GM19324 (cell line): ENCODE measurements around the gene NCS1.

ENCODE experiments used
- ATAC-seq: cut with Tn5 transposase; IDR thresholded peaks from one replicate; pipeline ENCODE4 v1.9.1; 2021; ENCODE audit warnings: mild to moderate bottlenecking, moderate library complexity; ENCODE audit not compliant: unreplicated experiment, low FRiP score

The NCS1 gene

DNA sequence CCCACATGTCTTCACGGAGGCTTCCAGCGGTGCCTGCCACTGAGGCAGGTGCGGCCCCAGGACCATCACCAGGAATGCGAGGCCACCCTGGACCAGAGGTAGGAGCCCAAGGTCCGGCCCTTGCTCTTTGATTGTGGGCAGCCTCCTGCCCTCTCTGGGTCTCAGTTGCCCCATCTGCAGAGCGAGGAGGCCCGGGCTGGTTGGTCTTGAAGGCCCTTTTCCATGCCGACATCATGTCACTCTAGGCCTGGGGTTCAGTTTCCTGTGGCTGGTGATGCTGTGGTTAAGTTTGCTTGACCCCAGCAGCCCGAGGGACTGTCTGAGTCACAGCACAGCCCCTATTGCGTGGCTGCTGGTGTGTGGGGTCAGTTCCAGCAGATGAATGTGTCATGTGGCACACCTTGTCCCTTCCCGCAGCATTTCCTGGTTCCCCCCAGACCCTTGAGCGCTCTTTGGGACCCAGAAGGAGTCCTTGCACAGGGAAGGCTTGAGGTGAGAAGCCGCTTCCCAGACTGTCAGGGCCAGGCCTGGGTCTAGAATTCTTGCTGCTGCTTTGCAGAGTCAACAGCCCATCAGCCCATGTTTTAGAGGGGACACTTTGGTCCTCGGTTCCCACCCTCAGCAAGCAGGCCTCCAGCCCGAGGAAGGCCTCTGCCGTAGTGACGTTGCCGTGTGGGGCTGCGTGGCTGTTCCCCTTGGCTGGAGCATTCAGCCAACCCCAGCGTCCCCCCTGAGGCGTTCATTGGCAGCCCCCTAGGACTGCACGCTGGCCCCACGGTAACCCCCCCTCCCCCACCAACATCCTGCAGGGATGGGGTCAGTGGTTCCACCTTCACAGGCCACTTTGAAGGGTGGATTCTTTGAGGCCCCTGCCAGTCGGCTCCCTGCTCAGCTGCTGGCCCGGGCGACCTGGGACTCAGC, 62.4 kb downstream of the NCS1 start:
- ATAC-seq, result no peak

- ATAC-seq, result no peak
Measured at GRCh38 chr9:130235558-130236435, 63.6 kb downstream of the NCS1 start.

DNA sequence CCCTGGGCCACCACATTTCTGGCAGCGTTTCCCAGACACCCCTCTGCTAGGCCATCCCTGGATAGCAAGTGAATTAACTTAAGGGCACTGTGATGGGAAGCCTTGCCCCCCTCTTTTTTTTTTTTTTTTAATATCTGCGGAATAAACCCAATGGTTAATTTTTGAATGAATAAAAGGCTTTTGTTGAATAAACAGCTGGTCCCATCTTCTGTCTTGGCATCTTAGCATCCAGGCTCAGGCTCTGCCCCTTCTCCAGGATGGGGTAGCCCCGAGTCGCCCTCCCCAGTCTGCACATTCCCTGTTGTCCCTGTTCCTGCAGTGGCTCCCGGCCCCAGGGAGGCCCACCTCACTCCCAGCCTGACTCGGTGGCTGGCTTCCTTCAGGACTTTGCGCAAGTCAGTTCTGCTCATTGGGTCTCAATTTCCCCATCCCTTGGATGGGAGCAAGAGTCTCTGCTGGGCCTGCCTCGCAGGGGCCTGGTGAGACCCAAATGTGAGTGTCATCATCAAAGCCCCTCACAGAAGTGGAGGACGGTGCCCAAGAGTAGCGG, 64.3 kb downstream of the NCS1 start:
- no peak for ATAC-seq

GRCh38 chr9:130237076-130237475, 64.9 kb downstream of the NCS1 start:
- ATAC-seq, result no peak

DNA sequence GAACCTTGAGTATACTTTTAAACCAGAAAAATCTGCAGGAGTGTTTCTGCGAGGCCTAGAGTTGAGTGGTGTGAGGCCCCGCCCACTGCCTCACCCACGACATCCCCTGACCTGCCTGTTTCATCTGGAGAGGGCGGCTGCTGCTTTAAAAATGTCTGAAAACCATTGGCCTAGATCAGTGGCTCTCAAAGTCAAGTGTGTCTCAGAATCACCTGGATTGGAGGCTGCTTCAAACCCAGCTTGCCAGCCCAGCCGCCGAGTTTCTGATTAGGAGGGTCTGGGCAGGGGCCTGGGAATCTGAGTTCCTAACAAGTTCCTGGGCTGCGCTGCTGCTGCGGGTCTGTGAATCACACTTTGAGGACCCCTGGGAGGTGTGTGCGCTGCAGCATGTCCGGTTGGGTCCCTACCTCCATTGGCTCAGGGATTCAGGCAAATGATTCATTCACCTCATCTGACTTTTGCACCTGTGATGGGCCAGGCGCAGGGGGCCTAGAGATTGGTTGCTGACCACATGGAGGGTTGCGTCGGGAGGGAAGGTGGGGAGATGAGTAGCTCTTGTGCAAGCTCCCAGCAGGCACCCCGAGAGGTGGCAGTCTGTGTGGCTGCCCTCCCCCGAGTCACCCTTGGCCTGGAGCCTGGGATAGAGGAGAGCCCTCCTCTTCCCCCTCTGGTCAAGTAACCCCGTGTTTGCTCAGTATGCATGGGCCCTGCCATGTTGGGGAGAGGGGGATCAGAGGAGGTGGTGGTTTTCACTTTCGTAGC, 65.7 kb downstream of the NCS1 start:
- no peak for ATAC-seq

DNA sequence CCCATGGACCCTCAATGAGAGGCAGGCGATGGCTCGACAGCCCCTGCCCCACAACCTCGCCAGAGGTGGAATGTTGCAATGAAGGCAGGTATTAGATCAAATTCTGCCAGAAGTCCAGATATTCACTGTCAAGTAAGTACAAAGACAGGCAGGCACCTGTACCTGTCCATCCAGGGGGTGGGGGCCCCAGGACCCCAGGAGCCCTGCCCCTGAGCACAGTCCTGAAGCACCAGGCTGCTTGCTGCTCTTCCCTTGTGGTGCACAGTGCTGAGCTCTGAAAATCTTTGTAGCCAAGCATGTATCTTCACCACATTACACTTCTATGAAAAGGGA, 67.1 kb downstream of the NCS1 start:
- ATAC-seq, result no peak

- ATAC-seq, result no peak
Measured at GRCh38 chr9:130239741-130240241, 67.6 kb downstream of the NCS1 start.

- ATAC-seq, result no peak
Measured at GRCh38 chr9:130240410-130241197, 68.4 kb downstream of the NCS1 start.

DNA sequence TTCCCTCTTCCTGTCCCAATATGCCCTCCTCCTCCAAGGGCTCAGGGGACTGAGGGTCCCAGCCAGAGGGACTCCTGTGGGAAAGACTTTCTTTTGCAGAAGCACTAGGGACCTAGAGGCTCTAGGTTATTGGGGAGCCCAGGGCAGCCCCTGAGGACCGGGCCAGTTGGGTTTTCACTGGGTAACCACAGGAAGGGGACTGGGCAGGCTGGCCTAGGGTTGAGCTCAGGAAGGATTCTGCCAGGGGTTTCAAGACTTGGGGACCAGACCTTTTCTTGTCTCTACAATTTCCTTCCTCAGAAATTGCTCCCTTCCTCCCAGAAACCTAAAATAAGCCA, 69.0 kb downstream of the NCS1 start:
- no peak for ATAC-seq

GRCh38 chr9:130242270-130243014, 70.2 kb downstream of the NCS1 start:
- no peak for ATAC-seq

GRCh38 chr9:130243015-130243881, 71.0 kb downstream of the NCS1 start:
- no peak for ATAC-seq

- ATAC-seq, result no peak
Measured at GRCh38 chr9:130243882-130244170, 71.6 kb downstream of the NCS1 start.

- ATAC-seq, result no peak
Measured at GRCh38 chr9:130244548-130245165, 72.5 kb downstream of the NCS1 start.

GRCh38 chr9:130245474-130245873, 73.3 kb downstream of the NCS1 start:
- ATAC-seq, result no peak

GRCh38 chr9:130246126-130246525, 73.9 kb downstream of the NCS1 start:
- ATAC-seq, result no peak

DNA sequence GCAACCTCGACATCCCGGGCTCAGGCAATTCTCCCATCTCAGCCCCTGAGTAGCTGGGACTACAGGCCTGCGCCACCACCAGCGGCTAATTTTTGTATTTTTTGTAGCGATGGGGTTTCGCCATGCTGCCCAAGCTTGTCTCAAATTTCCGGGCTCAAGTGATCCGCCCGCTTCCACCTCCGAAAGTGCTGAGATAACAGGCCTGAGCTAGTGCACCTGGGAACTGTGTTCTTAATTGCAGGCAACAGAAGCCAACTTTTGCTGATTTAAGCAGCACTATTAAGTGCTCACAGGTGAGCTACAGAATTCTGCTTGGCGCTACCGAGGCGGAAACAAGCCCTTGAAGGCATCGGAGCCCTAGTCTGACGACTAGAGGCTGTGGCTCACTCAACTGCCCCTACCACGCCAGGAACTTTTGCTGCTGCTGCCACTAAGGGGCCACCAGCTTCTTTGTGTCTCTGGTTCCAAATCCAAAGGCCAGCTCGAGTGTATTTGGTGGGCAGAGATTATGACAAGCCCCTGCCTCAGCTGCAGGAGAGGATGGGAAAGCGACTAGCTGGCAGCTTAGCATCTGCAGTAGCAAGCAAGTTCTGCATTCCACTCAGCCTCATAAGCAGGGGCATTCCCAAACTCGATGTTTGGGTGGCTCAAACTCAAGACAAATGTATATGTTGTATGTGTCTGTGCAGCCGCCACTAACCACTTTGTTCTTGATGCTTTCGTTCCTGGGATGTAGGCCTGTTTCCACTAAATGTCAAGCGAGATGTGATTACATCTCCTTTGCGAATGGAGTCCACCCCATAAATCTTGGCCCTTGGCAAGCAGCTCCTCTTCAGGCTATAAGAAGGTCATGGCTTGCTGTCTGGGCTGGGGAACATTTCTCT, 82.8 kb downstream of the NCS1 start:
- ATAC-seq, result no peak

GRCh38 chr9:130255631-130256134, 83.5 kb downstream of the NCS1 start:
- no peak for ATAC-seq
